Stimulated activated naive CD8-positive, alpha-beta T cell treated with anti-CD3 and anti-CD28 coated beads, Interleukin-15, Interleukin-2, amounts not matched to agents 100 U/mL and 50 U/mL, for 24 hours (primary cell): Measurements from ENCODE around the gene ARHGEF17.

Experiments
- ATAC-seq: fragments of 150-1000 bp; cut with Tn5 transposase; one replicate; pipeline ENCODE4 v1.10.0; 2021
- DNase-seq: peaks from one replicate; pipeline ENCODE4 v3.0.0; 2021

ARHGEF17 gene

GRCh38 chr11:73314117-73314961 lies 6.3 kb downstream of the ARHGEF17 start:
- no peak for ATAC-seq
- DNase-seq = no peak

GRCh38 chr11:73315293-73316020 lies 7.4 kb downstream of the ARHGEF17 start:
- no peak for DNase-seq
- no peak for ATAC-seq

- no peak for ATAC-seq
- DNase-seq = no peak
Observed at GRCh38 chr11:73316422-73316821, 8.3 kb downstream of the ARHGEF17 start.

GRCh38 chr11:73317373-73317772 lies 9.3 kb downstream of the ARHGEF17 start:
- no peak for ATAC-seq

GRCh38 chr11:73317803-73318202 lies 9.7 kb downstream of the ARHGEF17 start:
- ATAC-seq = no peak
- DNase-seq = no peak

More at GRCh38 chr11:73317373-73317772, 9.3 kb downstream of the ARHGEF17 start:
- no peak for DNase-seq

GRCh38 chr11:73318501-73319011 lies 10.5 kb downstream of the ARHGEF17 start:
- ATAC-seq = no peak
- no peak for DNase-seq

- DNase-seq (no peak), ATAC-seq (no peak)
Observed at GRCh38 chr11:73320763-73321603, 12.9 kb downstream of the ARHGEF17 start.

GRCh38 chr11:73321604-73322381 lies 13.7 kb downstream of the ARHGEF17 start:
- ATAC-seq = no peak

GRCh38 chr11:73322382-73323306 lies 14.6 kb downstream of the ARHGEF17 start:
- ATAC-seq (no peak), DNase-seq (no peak)

More at GRCh38 chr11:73321604-73322381, 13.7 kb downstream of the ARHGEF17 start:
- DNase-seq = no peak

- no peak for ATAC-seq
- DNase-seq = no peak
Observed at GRCh38 chr11:73323464-73323863, 15.4 kb downstream of the ARHGEF17 start.

- no peak for DNase-seq
- ATAC-seq = no peak
Observed at GRCh38 chr11:73324116-73324515, 16.0 kb downstream of the ARHGEF17 start.

- ATAC-seq (no peak), DNase-seq (no peak)
Observed at GRCh38 chr11:73324665-73325035, 16.6 kb downstream of the ARHGEF17 start.

GRCh38 chr11:73325036-73325981 lies 17.2 kb downstream of the ARHGEF17 start:
- no peak for ATAC-seq
- DNase-seq = no peak

GRCh38 chr11:73326929-73327811 lies 19.1 kb downstream of the ARHGEF17 start:
- DNase-seq = no peak
- ATAC-seq = peak; percentile 67

GRCh38 chr11:73327812-73328364 lies 19.8 kb downstream of the ARHGEF17 start:
- ATAC-seq (no peak), DNase-seq (no peak)

- no peak for DNase-seq
- no peak for ATAC-seq
Observed at GRCh38 chr11:73330569-73331093, 22.6 kb downstream of the ARHGEF17 start.

- no peak for ATAC-seq
- no peak for DNase-seq
Observed at GRCh38 chr11:73331138-73331916, 23.3 kb downstream of the ARHGEF17 start.
